Measurements from ENCODE around the gene ADAP1.

DNA sequence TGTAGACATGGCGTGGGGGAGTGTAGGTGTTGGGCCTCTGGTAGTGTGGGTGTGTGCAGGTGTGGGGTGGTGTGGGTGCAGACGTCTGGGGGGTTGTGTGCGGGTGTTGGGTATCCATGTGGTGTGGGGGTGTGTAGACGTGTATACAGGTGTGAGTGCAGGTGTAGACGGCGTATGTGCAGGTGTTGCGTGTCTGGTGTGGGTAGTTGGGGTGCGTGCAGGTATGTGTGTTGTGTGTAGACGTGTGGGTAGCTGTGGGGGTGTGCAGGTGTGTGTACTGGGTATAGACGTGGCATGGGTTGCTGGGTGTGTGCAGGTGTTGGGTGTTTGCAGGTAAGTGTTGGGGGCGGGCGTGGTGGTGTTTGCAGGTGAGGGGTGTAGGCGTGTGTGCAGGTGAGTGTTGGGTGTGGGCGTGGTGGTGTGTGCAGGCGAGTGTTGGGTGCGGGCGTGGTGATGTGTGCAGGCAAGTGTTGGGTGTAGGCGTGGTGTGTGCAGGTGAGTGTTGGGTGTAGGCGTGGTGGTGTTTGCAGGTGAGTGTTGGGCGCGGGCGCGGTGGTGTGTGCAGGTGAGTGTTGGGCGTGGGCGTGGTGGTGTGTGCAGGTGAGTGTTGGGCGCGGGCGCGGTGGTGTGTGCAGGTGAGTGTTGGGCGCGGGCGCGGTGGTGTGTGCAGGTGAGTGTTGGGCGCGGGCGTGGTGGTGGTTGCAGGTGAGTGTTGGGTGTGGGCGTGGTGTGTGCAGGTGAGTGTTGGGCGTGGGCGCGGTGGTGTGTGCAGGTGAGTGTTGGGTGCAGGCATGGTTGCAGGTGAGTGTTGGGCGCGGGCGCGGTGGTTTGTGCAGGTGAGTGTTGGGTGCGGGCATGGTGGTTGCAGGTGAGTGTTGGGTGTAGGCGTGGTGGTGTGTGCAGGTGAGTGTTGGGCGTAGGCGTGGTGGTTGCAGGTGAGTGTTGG lies 61.6 kb downstream of the ADAP1 start:
- TF ChIP-seq, protein P1, sequence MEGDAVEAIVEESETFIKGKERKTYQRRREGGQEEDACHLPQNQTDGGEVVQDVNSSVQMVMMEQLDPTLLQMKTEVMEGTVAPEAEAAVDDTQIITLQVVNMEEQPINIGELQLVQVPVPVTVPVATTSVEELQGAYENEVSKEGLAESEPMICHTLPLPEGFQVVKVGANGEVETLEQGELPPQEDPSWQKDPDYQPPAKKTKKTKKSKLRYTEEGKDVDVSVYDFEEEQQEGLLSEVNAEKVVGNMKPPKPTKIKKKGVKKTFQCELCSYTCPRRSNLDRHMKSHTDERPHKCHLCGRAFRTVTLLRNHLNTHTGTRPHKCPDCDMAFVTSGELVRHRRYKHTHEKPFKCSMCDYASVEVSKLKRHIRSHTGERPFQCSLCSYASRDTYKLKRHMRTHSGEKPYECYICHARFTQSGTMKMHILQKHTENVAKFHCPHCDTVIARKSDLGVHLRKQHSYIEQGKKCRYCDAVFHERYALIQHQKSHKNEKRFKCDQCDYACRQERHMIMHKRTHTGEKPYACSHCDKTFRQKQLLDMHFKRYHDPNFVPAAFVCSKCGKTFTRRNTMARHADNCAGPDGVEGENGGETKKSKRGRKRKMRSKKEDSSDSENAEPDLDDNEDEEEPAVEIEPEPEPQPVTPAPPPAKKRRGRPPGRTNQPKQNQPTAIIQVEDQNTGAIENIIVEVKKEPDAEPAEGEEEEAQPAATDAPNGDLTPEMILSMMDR (conservative IDR thresholded peaks at IDR 0.05; ENCODE audit: low read depth, low read length): no peak
- no peak for TF ChIP-seq EZH2 (IDR thresholded peaks at IDR 0.05; ENCODE audit: borderline replicate concordance, low read depth, low read length, poor library complexity, severe bottlenecking)

All from A673 (cell line).